Measurements from ENCODE around the gene RECQL. TPM values are rescaled to one million over a fixed set of nuclear protein-coding genes. Genes with fewer than 3 reads are reported as not detected.

Gene RECQL
- polyA plus RNA-seq, 1 donor (not counting 4 experiments of a cell fraction or from before 2014, with no cell fraction given), result 41.9 TPM

GRCh38 chr12:21476949-21477348 is 24.5 kb downstream of the RECQL start:
- dilution Hi-C loops (cut with MboI; ENCODE audit: extremely low pct_ligation_motif_present, low sequenced_read_pairs), result no loop called here
- Histone ChIP-seq H3K4me2 (ENCODE audit: control insufficient read depth, extremely low read depth, insufficient read depth, low read depth, low read length) (no peak overlapping the region), H3K9ac (ENCODE audit: control insufficient read depth, extremely low read depth, insufficient read depth, low read length) (no peak overlapping the region), H3K27me3 (ENCODE audit: control insufficient read depth, extremely low read depth, insufficient read depth, low read length) (no peaks in the 10 kb centered on the region), H3K79me2 (ENCODE audit: control insufficient read depth, insufficient read depth, low read length) (no peaks in the 10 kb centered on the region), H3K36me3 (ENCODE audit: control insufficient read depth in 2 of 2, extremely low read depth in 1 of 2, insufficient read depth in 2 of 2, low read length in 2 of 2) (peaks cover 6 to 15% of the 10 kb centered on the region in 2 experiments), H3K9me1 (ENCODE audit: control insufficient read depth, extremely low read depth, insufficient read depth, low read length) (no peaks in the 10 kb centered on the region), H2AFZ (ENCODE audit: control insufficient read depth, low read length) (no peak overlapping the region), H3K4me1 (ENCODE audit: control insufficient read depth, extremely low read depth, insufficient read depth, low read length) (peaks cover 6% of the 10 kb centered on the region), H3K9me3 (ENCODE audit: control insufficient read depth, low read depth, low read length) (no peaks in the 10 kb centered on the region), H4K20me1 (ENCODE audit: control insufficient read depth, extremely low read depth, insufficient read depth, low read length) (no peaks in the 10 kb centered on the region), H3K4me3 (ENCODE audit: control insufficient read depth in 2 of 3, extremely low read depth in 1 of 3, insufficient read depth in 2 of 3, low read depth in 1 of 3, low read length in 3 of 3) (no peak overlapping the region), H3K27ac (ENCODE audit: control insufficient read depth, insufficient read depth, low read length) (no peak overlapping the region)
- no peak for DNase-seq (ENCODE audit: low read depth, low spot score)
- TF ChIP-seq, protein P1, sequence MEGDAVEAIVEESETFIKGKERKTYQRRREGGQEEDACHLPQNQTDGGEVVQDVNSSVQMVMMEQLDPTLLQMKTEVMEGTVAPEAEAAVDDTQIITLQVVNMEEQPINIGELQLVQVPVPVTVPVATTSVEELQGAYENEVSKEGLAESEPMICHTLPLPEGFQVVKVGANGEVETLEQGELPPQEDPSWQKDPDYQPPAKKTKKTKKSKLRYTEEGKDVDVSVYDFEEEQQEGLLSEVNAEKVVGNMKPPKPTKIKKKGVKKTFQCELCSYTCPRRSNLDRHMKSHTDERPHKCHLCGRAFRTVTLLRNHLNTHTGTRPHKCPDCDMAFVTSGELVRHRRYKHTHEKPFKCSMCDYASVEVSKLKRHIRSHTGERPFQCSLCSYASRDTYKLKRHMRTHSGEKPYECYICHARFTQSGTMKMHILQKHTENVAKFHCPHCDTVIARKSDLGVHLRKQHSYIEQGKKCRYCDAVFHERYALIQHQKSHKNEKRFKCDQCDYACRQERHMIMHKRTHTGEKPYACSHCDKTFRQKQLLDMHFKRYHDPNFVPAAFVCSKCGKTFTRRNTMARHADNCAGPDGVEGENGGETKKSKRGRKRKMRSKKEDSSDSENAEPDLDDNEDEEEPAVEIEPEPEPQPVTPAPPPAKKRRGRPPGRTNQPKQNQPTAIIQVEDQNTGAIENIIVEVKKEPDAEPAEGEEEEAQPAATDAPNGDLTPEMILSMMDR (optimal IDR thresholded peaks at IDR 0.05 in 1 of 3, IDR thresholded peaks at IDR 0.05 in 1 of 3, conservative IDR thresholded peaks at IDR 0.05 in 1 of 3; ENCODE audit: extremely low read depth in 1 of 3, insufficient read depth in 2 of 3, low read length in 3 of 3), result no peak
- TF ChIP-seq EZH2 (IDR thresholded peaks at IDR 0.05; ENCODE audit: low read length), result no peak
- no peak for FAIRE-seq

DNA sequence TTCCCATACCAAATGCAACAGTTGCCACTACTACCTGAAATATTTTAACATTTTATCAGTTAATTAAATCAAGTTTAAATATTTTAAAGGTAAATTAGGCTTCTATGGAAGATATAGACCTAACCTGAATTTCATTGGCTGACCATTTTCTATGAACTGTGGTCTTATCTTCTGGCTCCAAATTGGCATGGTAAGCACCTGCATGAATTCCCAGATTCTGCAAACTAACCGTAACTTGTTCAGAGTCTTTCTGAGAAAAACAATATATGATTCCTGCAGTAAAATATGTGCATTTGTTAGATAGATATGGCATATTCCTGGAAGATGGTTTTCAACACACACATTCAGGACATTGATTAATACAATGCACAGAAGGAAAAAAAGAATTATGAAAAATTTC is 25.9 kb downstream of the RECQL start:
- Histone ChIP-seq H2AFZ (ENCODE audit: control insufficient read depth, low read length) (no peak overlapping the region), H3K36me3 (ENCODE audit: control insufficient read depth in 2 of 2, extremely low read depth in 1 of 2, insufficient read depth in 2 of 2, low read length in 2 of 2) (peaks cover 3 to 19% of the 10 kb centered on the region in 2 experiments), H3K4me3 (ENCODE audit: control insufficient read depth in 2 of 3, extremely low read depth in 1 of 3, insufficient read depth in 2 of 3, low read depth in 1 of 3, low read length in 3 of 3) (no peak overlapping the region), H3K9ac (ENCODE audit: control insufficient read depth, extremely low read depth, insufficient read depth, low read length) (no peak overlapping the region), H3K4me2 (ENCODE audit: control insufficient read depth, extremely low read depth, insufficient read depth, low read depth, low read length) (no peak overlapping the region), H3K9me3 (ENCODE audit: control insufficient read depth, low read depth, low read length) (no peaks in the 10 kb centered on the region), H3K4me1 (ENCODE audit: control insufficient read depth, extremely low read depth, insufficient read depth, low read length) (peaks cover 6% of the 10 kb centered on the region), H4K20me1 (ENCODE audit: control insufficient read depth, extremely low read depth, insufficient read depth, low read length) (no peaks in the 10 kb centered on the region), H3K27ac (ENCODE audit: control insufficient read depth, insufficient read depth, low read length) (no peak overlapping the region), H3K79me2 (ENCODE audit: control insufficient read depth, insufficient read depth, low read length) (no peaks in the 10 kb centered on the region), H3K9me1 (ENCODE audit: control insufficient read depth, extremely low read depth, insufficient read depth, low read length) (no peaks in the 10 kb centered on the region), H3K27me3 (ENCODE audit: control insufficient read depth, extremely low read depth, insufficient read depth, low read length) (no peaks in the 10 kb centered on the region)
- FAIRE-seq (no peak), DNase-seq (ENCODE audit: low read depth, low spot score) (no peak)
- dilution Hi-C loops (cut with MboI; ENCODE audit: extremely low pct_ligation_motif_present, low sequenced_read_pairs), result no loop called here
- TF ChIP-seq, protein P1 (optimal IDR thresholded peaks at IDR 0.05 in 1 of 3, IDR thresholded peaks at IDR 0.05 in 1 of 3, conservative IDR thresholded peaks at IDR 0.05 in 1 of 3; ENCODE audit: extremely low read depth in 1 of 3, insufficient read depth in 2 of 3, low read length in 3 of 3), result no peak
- TF ChIP-seq EZH2 (IDR thresholded peaks at IDR 0.05; ENCODE audit: low read length), result no peak

All from keratinocyte (primary cell).